NCI-H526 (cell line): ENCODE measurements around the gene DIPK1B.

Source experiments
- DNase-seq, 2 experiments: peaks; one replicate each; lab custom pipeline; 2025; lab: John Stamatoyannopoulos, UW

DIPK1B gene

GRCh38 chr9:136711751-136712689 lies at the start of gene DIPK1B:
DIPK1B (plus strand) TSS chr9:136712572; CDS start chr9:136712666, 94 bp downstream.
- DNase-seq = peak; percentile 19 to 75

GRCh38 chr9:136662656-136663581 lies 49.5 kb upstream of the DIPK1B start, which contains the start of gene EGFL7:
EGFL7 (plus strand) TSS chr9:136662916; CDS start chr9:136668283, 5,367 bp downstream.
- DNase-seq = no peak

GRCh38 chr9:136664000-136664915 lies 48.1 kb upstream of the DIPK1B start:
- no peak for DNase-seq

DNA sequence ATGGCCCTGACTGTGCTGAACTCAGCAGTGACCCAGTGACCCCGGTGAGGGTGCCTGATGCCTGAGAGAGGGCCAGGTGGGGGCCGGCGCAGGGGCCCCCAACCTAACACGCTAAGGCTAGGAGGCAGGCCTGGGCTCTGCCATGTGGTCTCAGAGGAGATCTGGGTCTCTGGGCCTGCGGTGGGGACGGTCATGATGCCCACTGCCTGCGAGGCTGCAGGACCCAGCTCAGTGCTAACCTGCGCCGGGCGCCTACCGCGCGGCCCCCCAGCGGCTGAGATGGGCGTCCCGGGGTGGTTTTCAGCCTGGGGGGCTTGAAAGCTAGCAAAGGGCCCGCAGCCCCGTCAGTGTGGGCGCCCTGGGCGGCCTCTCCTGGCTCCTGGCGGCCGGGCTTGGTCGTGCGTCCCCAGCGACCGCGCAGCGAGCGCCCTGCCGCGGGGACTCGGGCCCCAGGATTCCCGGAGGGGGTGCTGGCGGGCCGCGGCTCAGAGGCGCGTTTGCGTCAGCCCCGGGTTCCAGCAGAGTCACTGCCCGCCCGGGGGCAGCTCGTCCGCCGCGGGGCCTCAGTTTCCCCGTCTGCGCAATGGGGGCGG lies 47.2 kb upstream of the DIPK1B start:
- DNase-seq = peak in 1 of 2 experiments; percentile 30

DNA sequence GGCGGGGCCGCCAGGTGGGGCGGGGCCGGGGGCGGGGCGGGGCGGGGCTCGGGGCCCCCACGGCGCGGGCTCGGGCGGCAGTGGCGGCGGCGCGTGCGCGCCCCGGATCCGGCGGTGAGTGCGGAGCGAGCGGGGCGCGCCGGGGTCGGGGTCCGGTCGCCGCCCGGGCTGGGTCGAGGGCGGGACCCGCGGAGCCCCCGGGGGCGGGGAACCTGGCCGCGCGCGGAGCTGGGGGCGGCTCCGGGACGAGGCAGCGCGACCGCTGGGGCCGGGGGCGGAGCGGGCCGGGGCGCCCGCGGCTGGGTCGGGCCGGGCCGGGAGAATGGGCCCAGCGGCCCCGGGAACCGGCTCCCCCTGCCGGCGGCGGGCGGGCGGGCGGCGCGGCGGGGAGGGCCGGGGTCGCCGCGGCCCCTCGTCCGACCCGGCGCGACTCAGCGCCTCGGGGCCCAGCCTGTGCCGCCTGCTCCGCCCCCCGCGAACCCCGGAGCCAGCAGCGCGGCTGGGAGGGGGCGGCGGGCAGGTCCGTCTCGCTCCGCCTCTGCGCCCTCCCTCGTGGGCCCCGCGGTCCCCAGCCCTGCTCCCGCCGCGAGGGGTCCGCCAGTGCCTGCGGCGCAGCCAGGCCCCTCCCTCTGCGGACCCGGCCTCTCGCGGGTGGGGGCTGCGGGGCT lies 46.5 kb upstream of the DIPK1B start:
- peak in 1 of 2 experiments; percentile 29 for DNase-seq

DNA sequence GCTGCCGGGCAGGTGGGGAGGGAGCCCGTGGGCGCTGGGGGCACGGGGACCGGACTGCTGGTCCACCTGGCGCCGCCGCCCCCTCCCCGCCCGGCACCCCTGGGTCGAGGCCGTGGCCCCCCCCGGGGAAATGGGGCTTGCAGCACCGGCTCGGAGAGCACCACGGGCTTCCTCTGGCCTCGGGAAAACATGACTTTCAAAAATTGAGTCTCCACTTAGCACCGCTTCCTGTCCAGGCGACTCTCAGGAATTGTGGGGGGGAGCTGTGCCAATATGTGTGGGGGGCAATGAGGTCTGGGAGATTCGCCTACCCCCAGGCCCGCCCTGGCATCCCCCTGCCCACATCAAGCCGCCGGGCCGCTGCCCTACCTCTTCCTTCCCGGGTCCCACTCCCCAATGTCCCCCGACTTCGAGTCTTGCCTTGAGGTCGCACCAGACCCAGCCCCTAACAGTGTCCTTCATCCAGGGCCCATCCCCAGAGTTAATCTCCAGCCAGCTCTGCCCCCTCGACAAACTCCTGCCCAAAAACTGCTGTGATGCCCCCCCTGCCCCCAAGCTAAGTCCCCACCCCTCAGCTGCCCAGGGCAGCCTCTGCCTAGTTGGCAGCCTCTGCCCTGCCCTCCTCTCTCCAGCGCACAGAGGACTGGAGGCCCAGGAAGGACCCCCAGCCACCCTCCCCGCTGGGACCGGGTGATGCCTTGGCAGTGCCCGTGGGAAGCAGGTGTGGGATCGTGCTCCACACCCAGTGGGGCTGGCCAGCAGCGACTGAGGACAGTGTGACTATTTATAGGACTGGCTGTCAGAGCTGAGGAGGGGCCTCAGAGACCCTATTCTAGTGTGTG lies 45.8 kb upstream of the DIPK1B start:
- DNase-seq = no peak

- DNase-seq = no peak
Measured at GRCh38 chr9:136667214-136667939, 45.0 kb upstream of the DIPK1B start.

GRCh38 chr9:136667940-136668760 lies 44.2 kb upstream of the DIPK1B start:
- DNase-seq = no peak

GRCh38 chr9:136668983-136669790 lies 43.2 kb upstream of the DIPK1B start:
- DNase-seq = no peak

DNA sequence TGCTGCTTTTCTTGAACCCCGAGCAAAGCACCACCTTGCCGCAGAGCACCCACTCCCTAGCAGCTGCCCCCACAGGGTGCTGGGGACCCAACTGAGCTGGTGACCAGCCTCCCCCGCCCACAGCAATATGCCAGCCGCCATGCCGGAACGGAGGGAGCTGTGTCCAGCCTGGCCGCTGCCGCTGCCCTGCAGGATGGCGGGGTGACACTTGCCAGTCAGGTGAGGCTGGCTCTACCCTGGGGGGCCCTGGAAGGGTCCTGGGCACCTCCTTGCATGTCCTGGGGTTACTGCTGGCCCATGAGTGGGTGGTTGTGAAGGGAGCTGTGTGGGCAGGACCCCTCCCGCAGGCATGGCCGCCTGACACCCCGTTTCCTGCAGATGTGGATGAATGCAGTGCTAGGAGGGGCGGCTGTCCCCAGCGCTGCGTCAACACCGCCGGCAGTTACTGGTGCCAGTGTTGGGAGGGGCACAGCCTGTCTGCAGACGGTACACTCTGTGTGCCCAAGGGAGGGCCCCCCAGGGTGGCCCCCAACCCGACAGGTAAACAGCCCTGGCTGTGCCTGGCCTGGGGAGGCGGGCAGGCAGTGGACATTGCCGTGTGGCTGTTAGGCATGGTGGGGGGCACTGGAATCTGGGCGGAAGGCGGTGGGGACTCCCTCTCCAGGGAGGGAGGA lies 42.4 kb upstream of the DIPK1B start:
- no peak for DNase-seq

GRCh38 chr9:136670576-136671253 lies 41.7 kb upstream of the DIPK1B start:
- no peak for DNase-seq

GRCh38 chr9:136671254-136671614 lies 41.1 kb upstream of the DIPK1B start:
- DNase-seq = peak in 1 of 2 experiments; percentile 33

GRCh38 chr9:136671646-136672430 lies 40.5 kb upstream of the DIPK1B start:
- DNase-seq = peak in 1 of 2 experiments; percentile 43

DNA sequence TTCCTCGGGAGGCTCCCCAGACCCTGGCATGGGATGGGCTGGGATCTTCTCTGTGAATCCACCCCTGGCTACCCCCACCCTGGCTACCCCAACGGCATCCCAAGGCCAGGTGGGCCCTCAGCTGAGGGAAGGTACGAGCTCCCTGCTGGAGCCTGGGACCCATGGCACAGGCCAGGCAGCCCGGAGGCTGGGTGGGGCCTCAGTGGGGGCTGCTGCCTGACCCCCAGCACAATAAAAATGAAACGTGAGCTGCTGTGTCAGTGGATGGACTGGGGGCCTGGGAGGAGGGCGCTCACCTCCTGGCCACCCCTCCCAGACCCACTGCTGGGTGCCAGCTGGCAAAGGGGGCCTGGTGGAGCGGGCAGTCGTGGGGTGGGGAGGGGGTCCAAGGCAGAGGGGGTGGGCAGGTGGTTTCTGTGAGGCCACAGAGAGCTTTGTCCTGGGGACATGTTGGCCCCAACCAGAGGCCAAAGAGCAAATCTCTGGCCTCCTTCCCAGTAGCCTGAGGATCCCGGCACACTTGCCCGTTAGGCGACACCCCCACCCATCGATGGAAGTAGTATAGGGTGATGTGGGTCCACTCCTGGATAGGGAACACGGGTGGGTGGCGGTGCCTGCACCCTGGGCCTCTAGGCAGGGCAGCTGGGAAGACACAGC lies 39.8 kb upstream of the DIPK1B start:
- no peak for DNase-seq
